HG03175 (cell line): ENCODE results near the gene TAX1BP3.
"Not testable (repeated sequence)": the region's sequence is repeated elsewhere in the genome, so short reads cannot be mapped to it uniquely, and the experiment has no call there.

Source experiments
- ATAC-seq: cut with Tn5 transposase; IDR thresholded peaks from one replicate; pipeline ENCODE4 v1.9.1; 2021; ENCODE audit warnings: mild to moderate bottlenecking, moderate library complexity; ENCODE audit not compliant: unreplicated experiment

The TAX1BP3 gene, protein sequence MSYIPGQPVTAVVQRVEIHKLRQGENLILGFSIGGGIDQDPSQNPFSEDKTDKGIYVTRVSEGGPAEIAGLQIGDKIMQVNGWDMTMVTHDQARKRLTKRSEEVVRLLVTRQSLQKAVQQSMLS

GRCh38 chr17:3668279-3669084, at the start of gene TAX1BP3, which contains the start of gene EMC6:
Gene TAX1BP3, minus strand, starts transcription at chr17:3668578. Its CDS starts 52 bp downstream, at chr17:3668526.
Gene EMC6, plus strand, starts transcription at chr17:3668812. Its CDS starts 335 bp downstream, at chr17:3669147.
- peak; percentile 89 for ATAC-seq

DNA sequence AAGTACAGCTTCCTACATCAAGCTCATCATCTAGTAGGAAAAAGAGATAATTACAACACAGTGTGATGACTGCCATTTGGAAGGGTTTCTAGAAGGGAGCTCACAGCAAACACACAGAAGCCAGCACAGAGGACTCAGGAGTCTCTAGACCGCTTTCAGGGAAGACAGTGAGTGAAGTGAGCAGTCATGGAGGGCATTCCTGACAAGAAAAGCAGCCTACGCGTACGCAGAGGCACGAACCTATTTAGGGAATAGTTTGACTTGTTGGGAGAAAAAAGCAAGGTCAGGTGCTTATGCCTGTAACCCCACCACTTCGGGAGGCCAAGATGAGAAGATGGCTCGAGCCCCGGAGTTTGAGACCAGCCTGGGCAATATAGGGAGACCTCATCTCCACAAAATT, 46.9 kb upstream of the TAX1BP3 start:
- no peak for ATAC-seq

DNA sequence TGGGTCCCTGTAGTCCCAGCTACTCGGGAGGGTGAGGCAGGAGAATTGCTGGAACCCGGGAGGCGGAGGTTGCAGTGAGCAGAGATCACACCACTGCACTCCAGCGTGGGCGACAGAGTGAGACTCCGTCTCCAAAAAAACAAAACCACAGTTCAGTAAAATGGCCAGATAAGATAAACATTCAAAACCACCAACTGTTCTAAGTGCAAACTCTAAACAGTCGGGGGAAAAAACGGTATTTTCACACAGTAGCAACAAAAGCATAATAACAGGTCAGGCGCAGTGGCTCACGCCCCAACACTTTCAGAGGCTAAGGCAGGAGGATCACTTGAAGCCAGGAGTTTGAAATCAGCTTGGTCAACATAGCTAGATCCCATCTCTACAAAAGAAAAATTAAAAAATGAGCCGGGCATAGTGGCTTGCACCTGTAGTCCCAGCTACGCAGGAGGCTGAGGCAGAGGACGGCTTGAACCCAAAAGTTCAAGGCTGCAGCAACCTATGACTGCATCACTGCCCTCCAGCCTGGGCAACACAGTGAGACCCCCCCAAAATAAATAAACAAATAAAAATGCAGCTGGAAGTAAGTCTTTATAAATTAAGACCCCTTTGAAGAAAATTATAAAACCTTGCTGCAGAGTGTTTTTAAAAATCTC, 44.6 kb upstream of the TAX1BP3 start:
- no peak for ATAC-seq

DNA sequence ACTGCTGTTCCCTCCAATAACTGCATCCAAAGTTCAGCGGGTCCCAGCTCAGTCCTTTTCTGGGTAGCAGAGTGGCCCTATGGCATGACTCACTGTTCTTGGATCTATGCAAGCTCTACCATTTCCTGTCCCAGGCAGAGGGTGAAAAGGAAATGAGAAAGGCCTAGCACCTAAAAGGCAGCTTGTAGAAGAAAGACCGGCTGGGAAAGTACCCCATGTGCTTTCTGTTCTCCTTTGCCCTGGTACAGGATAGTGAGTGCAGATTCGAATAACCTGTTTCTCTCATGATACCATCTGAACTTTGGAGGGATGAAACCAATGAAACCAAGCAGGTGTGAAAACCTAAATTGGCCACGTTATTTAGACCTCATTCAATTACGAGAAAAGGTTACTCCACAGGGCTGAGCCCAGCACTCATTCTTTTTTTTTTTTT, 42.6 kb upstream of the TAX1BP3 start:
- ATAC-seq, result peak; percentile 96

DNA sequence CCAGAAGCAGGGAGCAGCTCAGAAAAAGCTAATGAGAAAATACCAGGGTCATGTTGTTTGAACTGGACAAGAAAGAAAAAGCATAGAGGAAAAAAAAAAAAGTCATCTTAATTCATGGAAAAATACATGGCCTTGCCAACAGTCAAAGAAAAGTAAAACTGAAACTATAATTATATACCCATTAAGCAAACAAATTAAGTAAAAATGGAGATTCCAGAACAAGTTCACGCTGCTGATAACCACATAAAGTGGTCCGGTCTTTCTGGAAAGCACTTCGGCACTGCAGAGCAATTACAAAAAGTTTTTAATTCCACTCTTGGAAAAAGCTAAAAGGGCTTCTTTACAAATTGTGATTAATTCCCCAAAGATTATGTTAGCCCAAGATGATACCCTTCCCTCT, 40.0 kb upstream of the TAX1BP3 start:
- ATAC-seq, result no peak

DNA sequence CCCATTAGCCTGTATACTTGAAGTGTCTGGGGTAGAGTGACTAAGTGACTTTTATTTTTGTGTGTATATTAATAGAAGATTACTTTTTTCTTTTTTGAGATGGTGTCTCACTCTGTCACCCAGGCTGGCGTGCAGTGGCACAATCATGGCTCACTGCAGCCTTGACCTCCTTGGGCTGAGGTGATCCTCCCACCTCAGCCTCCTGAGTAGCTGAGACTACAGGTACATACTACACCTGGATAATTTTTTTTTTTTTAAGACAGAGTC, 37.3 kb upstream of the TAX1BP3 start:
- not testable (repeated sequence) for ATAC-seq

DNA sequence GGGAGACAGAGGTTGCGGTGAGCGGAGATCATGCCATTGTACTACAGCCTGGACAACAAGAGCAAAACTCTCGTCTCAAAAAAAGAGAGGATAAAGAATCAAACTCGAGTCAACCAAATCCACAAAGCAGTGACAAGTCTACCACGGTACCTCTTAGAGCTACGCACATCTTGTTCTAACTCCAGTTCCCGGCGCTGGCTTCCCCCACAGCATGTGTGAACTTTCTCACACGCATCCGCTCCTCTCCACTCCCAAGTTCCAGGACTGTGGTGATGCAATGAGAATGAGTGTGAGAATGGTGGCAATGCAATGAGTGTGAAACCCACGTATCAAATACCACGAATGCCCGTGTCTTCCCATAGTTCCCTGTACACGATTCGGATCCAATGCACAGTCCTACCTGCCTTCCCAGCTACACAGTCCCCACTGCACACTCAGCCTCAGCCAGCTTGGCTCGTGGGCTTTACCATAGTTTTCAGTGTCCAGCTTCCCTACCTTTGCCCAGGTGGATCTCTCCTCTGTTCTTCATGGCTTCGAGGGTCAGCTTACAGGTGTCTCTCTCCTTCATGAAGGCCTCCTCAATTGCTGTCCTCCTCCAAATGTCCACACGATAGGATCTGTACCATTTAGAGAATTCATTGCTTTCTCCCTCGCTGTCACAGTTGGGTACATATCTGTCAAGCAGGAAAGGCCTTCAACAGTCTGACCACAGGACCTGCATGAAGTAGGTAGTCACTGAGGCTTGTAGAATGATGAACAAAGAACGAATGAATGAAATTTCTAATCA, 36.7 kb upstream of the TAX1BP3 start:
- no peak for ATAC-seq

GRCh38 chr17:3702041-3702539, 33.7 kb upstream of the TAX1BP3 start:
- not testable (repeated sequence) for ATAC-seq

GRCh38 chr17:3699951-3700350, 31.6 kb upstream of the TAX1BP3 start:
- ATAC-seq, result no peak

DNA sequence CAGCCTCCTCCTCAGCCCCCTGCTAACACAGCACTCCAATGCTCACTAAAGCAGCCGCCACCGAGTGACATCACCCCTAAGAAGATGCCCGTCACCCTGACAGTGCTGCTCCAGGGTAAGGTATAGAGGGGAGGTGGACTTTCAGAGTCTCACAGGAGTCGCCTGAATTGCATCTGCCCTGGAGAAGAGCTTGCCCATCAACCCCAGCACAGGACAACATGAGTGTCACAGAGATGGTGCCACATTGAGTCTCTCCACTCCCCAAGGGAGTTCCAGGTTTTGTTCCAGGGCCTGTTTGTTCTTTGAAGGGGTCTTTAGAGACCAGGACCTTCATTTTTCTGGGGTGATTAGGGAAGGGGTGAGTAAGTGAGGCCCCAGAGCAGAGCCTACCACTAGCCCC, 29.8 kb upstream of the TAX1BP3 start:
- no peak for ATAC-seq

DNA sequence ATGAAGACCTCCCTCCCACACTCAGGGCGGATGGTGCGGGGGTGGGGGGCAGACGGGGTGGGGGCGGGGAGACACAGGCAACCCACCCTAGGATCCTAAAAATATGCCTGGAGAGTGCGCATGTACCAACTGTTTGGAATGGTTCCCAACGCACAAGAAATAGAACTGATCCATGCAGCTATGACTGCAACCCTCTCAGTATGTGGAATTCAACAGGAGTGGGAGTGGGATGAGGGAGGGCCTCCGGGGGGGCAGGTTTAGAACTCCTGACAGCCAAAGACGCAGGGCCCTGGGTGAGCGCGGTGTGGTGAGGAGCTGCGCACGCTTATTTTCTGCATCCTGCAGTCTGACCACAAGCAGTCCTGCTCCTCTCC, 28.7 kb upstream of the TAX1BP3 start:
- no peak for ATAC-seq

DNA sequence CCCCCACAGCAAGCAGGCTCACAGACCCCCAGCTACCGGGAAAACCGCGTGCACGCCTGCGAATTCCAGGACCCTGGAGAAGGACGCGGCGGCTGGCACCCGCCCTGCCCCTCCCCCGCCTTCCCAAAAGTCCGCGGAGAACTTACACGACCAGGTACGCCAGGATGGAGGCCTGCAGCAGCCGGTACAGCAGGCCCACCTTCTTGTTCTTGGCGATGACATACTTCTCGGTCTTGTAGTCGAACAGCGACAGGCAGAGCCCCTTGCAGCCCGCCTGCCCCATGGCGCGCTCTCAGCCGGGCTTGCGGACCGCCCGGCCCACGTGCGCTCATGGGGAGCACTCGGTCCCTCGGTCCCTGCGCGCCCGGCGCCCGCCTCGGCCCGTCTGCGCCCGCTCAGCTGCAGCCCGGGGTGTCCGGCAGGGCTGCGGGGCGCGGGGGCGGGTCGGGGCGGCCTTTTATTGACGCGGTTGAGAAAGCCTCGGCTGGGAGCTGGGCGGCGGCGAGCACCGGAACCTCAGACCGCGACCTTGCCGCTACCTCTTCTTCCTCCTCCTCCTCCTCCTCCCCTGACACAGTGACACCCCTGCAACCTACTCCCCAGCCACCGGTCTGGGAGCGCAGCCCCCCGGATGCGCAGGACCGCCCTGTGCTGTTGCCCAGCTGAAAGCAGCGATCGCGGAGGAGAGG, 27.5 kb upstream of the TAX1BP3 start, which contains the start of gene P2RX5:
Gene P2RX5 (minus strand): TSS at position 433 of the 689 bp plus-strand sequence. CDS start 150 bp downstream, at position 283.
- ATAC-seq, result no peak

DNA sequence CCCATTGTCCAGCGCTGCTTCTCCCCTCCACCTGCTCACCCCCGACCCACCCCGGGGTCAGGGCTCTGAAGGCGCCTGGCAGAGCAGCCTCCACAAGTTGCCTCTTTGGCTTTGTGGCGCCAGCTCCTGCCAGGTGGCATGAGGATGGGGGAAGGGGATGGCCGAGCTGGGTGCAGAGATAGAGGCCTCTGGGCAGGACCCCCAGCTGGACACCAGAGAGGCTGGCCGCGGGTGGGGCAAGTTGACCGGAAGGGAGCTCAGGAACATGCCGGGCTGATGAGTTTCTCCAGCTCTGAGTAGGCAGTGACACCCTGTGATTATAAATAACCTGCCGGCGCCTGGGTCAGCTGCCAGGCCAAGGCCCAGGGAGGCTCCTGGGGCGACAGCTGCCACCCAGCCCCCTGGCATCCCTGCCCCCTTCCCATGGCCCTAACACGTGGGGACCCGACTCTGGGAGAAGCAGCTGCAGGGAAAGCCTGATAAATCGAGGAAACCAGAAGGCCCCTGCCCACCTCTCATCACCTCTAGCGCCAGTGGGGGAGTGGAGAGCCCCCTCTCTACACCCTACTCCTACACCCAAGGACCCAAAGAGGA, 26.8 kb upstream of the TAX1BP3 start:
- ATAC-seq, result no peak

DNA sequence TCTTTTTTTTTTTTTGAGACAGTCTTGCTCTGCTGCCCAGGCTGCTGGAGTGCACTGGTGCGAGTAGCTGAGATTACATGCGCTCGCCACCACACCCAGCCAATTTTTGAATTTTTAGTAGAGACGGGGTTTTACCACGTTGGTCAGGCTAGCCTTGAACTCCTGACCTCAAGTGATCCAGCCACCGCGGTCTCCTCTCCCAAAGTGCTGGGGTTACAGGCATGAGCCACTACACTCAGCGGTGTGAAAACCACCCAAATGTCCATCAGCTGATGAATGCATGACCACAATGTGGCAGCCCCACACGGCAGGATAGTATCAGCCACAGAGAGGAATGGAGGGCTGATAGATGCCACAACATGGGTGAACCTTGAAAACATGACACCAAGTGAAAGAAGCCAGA, 25.5 kb upstream of the TAX1BP3 start:
- peak; percentile 50 for ATAC-seq

DNA sequence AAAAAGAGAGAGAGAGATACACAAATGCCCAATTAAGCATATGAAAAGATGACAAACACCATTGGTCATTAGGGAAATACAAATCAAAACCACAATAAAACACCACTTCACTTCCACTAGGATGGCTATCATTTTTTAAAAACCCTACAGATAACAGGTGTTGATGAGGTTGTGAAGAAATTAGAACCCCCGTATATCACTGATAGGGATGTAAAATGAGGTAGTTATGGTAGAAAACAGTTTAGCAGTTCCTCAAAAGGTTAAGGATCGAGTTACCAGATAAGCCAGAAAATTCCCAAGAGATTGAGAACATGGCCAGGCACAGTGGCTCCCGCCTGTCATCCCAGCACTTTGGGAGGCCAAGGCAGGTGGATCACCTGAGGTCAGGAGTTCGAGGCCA, 24.8 kb upstream of the TAX1BP3 start:
- no peak for ATAC-seq

DNA sequence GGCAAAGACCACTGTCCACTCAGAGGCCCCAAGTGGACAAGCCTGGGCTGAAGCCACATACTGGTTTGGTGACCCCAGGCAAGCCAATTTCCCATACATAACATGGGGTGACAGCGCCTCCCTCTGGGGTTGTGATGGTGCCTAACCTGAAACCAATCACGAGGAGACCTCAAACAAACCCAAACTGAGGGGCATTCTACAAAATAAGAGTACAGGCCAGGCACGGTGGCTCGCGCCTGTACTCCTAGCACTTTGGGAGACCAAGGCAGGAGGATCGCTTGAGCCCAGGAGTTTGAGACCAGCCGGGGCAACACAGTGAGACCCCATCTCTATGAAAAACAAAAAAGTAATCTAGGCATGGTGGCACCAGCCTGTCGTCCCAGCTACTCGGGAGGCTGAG, 24.0 kb upstream of the TAX1BP3 start:
- ATAC-seq, result no peak

DNA sequence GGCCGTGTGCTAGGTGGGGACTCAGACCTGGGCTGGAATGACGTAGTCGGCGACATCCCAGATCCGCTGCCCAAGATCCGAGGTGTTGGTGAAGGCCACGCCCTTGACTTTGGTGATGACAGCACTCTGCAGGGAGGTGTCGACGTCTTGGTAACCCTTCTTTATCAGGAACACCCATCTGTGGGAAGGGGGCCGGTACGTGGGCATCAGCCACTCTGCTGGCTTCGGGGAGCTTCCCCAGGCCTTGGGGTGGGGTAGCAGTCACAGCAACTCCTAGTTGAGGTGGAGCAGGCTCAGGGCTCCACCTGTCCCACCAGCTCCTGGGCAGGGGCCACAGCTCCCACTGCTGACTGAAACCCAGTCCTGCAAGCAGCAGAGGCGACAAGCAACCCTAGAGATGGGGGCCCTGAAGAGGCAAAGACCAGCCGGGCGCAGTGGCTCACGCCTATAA, 23.3 kb upstream of the TAX1BP3 start:
- no peak for ATAC-seq

DNA sequence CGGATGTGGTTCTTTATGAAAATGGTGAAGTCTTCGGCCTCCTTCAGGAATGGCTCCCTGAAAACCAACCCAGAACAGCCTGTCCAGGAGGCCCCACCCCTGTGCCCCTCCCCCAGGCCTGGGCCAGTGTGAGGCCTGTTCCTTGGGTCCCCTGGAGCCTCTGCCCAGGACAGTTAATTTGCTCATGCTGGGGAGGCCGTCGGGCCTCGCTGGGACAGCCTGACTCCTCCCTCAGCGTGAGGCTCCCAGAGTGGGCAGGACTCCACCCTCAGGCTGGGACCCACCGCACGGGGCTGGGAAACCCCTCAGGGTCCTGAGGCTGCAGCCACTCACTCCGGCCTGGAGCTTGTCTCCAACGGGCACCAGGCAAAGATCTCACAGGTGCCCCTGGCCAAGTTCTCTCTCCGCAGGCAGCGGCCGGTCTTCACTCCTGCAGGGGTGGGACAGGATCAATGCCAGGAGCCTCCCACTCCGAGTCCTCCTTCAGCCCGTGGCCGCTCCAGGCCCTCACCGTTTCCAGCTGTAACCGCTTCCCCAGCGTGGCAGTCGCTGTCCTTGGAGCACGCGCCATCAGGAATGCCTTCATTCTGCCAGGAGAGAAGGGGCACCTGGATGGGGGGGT, 21.8 kb upstream of the TAX1BP3 start:
- no peak for ATAC-seq

GRCh38 chr17:3689262-3690093, 21.1 kb upstream of the TAX1BP3 start:
- ATAC-seq, result no peak
